ENCODE results near the gene VSTM4.

DNA sequence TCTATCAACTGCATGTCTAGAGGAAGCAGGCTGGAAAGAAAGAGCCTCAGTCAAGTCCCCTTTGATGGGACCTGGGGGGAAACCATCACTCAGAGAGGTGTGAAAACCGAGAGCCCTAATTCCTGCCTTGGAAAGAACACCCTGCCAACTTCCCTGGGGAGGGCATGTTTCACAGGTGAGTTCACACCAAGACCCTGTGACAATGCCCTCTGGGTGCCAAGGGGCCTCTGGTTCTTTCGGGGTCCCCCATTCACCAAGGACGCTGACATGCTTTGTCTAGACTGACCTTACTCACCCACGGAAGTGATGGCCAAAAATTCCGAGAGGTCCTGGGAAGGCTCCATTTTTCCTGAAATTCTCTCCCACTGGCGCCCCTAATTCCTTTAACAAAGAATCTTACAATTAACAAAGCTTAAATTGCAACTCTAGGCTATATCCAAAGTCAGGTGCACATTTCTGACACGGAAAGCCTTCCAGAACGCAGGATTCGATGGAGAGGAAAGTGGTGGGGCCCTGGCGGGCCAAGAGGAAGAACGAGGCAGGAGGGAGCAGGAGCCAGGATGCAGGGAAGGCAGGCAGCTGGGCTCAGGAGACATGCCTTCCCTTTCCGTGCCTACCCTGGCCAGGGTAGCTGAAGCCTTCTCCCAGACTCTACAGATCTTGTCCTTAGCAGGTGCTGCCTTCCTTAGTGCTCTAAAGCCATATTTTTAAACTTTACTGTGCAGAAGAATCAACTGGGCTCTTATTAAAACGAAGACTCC is 23.7 kb downstream of the VSTM4 start:
- no peak for TF ChIP-seq CTCF (IDR thresholded peaks at IDR 0.05)
- TF ChIP-seq POLR2AphosphoS5 (IDR thresholded peaks at IDR 0.05; ENCODE audit: low read depth, low read length), result no peak
